DMS153 treated with DMSO at 0.1 percent for 48 hours (cell line): ENCODE results near the gene NRP2.
A peak's percentile ranks its signal among the peaks of the same experiment; 100 is the strongest.

Experiments used
- DNase-seq: peaks from one replicate; lab custom pipeline; 2025; ENCODE audit not compliant: unreplicated experiment; lab: John Stamatoyannopoulos, UW

Gene NRP2

DNA sequence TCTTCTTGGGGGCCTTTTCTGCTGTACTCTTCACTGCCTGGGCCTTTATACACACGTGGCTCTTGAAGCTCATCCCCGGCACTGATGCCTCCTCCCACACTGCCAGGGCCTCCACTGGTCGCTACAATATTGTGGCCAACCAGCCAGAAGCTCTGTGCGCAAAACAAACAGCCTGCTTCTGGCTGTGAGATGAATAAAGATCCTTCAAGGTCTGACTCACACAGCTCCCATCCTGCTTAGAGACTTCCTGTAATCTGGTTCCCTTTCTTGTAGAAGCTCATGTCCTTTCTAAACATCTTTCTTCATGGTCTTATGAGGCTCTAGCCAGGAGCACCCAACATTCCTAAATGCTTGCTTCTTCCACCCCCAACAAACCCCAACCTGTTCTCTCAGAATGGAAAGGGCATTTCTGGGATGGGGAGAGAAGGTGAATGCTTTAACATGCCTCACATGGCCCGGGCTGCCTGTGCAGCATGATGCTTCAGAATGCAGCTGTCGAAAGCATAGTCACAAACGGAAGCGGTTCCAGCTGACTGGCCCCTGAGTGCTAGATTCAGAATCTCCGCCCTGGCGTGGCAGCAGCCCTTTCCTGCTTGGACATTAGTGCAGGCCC is 24.6 kb downstream of the NRP2 start:
- DNase-seq: peak; percentile 52

DNA sequence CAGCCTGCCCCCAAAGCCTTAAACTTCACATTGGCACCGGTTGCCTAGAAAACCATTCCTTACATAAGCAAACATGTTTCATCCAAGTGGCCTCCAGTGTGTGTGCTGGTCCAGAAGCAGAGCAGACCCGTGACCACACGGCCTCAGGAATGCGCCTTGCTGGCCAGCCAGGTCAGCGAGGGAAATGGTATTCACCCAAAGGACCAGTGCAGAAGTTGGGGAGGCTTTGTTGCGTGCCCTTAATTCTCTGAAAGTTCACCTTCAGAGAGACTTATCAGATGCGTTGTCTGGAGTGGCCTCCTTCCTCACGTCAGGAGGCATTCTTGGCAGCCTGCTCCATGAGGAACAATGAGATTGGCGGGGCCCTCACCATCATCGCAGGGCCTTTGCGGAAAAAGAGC is 25.9 kb downstream of the NRP2 start:
- DNase-seq: no peak

DNA sequence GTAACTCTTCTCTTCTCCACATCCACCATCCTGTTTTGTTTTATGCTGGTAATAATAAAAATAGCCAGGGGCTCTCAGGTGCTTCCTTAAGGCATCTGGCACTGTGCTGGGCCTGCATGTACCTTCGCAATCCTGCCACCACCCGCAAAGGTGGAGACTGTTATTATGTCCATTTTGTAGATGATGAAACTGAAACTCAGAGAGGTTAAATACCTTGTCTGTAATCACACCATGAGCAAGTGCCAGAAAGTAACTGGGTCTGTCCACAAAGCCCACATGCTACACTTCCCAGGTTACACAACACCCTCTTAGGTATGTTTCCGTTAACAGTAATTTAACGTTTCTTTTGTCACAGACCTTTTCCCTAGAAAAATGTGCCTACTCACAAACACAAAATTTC is 27.0 kb downstream of the NRP2 start:
- no peak for DNase-seq

DNA sequence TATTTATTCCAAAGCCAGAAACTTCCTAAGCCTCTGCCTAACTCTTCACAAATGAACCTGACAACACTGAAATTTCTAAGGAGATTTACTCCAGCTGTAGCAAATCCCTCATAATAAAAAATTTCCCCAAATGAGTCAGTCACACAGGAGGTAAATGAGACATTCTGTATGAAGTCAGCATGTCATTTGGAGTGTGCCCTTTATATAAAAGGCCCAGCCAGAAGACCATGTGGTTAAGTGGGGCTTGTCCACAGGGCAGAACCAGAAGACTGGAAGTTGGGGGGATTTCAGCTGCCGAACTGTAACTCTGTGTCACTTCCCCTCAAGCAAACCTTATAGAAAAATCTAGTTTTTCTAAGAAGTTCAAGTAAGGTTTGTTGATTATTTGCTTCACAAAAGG is 30.2 kb downstream of the NRP2 start:
- DNase-seq: no peak

DNA sequence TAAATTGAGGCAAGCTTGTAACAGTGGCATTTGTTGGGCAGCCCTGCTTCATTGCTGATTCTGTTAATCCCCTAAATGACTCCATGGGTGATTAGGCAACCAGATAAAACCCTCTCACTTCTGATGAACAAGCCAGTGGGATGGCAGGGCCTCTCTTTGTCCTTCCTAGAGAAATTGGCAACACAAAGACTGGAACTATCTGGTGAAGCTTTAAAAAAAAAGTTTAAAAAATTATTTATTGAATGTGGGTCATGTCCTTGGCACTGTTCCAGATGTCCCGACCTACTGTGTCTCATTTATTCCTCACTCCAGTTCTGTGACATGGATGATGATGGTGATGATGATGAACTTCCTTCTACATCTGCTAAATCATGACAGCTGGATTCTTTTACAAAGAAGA is 30.8 kb downstream of the NRP2 start:
- no peak for DNase-seq

DNA sequence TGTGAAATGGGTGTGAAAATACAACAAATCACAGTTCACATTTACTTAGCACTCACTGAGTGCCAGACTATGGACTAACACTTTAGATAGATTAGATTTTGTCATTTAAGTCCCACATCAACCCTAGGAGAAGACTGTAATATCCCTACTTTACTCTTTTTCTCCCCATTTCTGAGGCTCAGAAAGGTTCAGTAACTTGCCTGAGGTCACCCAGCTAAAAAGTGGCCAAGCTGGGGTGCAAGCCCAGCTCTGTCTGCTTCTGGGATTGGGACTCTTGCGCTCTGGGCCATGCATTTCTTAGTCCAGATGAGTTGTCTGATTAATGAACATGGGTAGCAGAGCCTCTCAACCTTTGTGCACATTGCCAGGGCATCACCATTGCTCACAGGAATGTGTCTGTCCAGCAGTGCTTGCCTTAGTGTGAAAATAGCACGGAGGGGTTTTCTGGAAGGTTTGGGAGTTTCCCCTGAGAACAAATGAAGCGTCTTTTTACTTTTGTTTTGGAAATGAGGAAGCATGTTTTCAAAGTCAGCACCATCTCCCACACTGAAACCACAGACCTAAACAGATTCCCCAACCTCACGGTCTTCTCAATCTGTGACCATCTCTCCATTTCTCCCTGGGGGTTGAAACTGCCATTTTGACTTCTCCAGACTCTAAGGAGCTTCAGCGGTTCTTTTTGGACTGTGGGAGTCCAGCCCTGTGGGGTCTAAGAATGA is 31.9 kb downstream of the NRP2 start:
- no peak for DNase-seq

DNA sequence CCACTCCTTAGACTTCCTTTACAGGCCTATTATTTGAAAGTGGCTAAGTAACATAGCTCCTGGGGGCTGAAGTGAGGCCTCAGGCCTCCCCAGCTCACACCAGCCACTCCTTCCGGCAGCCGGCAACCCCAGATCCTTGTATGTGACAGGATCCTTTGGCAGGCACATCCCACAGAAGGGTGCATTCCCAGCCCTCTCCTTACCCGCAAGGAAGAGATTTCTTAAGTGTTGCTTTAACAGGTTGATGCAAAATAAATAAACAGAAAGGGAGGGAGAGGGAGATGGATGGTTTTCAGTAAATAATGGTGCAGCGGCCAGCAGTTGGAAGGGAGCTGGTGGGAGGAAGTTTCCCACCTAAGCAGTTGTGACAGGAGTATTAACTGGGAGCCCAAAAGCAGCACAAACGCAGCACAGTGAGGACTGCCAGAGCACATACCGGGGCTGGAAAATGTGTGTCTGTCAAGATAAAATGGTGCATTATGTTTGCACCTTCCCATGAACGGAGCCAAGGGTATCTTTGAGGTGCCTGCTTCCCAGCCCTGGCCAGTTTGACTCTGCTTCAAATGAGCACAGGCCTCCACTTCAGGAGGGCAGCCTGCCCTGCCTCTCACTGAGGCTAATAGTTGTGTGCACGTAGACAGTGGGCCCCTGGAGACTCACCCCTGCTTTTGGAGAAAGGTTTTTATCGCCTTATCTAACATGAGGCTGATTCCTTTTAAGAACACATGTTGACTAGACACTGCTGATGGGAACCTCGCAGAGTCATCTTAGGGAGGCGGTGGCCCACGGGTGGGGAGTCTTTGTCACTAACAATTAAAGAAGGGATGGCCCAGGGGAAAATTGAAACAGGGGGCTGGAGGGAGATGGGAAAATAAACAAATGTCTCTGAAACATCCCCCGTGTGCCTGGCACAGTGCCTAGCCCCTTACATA is 32.8 kb downstream of the NRP2 start:
- DNase-seq: no peak

DNA sequence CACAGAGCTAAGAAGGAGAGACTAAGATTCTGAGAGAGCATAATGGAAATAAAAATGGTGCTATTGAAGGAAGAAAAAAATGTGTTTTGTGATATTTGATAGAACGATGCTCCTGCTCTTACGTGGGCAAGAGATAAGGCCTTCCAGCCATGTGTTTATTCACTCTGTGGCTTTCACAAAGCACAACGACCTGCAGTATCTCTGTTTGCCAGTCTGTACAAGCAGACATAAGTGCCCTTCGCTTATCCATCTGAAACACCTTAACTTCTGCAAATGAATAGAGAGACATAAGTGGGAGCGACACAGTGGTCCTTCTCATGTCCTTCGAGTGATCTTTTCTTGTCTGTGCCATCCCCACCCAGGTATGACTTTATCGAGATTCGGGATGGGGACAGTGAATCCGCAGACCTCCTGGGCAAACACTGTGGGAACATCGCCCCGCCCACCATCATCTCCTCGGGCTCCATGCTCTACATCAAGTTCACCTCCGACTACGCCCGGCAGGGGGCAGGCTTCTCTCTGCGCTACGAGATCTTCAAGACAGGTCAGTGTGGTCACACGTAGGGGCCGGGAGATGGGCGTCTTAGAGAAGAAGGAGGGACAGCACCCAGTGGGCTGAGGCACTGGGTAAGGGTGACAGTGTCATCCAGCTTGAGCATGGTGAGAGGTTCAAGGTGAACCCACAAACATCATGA is 33.7 kb downstream of the NRP2 start:
- DNase-seq: no peak

DNA sequence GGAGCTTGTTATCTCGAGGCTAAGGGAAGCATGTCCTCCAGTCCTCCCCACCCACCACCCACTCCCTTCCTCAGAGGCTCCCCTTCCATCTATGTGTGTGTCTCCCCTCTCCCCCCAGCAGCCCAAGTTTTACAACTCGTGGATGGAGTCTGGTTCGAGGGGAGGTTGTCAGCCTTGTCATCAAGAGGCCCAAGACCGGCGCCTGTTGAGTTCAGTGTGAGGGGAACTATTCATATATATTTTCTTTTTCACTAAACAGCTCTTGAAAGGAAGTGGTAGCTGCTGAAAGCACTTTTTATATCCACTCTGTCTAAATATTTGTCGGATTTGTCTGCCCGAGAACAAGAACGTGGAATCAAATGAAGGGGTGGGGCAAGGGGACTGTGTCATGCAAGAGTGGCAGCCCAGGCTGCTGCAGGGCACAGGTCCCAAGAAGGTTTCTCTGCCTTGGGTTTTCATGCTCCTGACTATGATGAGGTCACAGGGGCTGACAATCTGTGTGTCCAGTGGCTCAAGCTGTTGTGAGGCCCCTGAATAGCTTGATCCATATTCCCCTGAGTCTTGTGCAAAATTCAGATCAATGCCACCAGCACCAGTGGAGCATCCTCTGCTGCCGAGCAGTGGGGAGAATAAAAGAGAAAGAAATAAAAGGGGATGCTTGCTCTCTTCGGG is 35.0 kb downstream of the NRP2 start:
- DNase-seq: no peak

DNA sequence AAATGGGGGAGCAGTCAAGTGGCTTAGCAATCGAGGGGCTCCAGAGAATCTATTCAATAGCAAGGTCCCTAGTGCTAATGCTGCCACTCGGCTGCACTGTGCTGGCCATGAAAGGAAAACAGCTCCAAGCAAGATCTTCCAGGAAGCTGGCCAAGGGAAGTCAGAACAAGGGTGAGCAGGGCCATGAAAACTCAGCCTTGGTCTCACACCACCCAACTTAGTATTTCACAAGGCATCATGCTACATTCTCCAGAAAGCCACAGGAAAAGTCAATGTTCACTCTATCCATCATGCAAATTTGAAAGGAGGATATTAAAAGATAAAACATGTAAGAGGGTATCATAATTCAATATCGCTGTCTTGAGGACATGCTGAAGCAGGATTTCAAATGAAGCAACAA is 35.7 kb downstream of the NRP2 start:
- no peak for DNase-seq

DNA sequence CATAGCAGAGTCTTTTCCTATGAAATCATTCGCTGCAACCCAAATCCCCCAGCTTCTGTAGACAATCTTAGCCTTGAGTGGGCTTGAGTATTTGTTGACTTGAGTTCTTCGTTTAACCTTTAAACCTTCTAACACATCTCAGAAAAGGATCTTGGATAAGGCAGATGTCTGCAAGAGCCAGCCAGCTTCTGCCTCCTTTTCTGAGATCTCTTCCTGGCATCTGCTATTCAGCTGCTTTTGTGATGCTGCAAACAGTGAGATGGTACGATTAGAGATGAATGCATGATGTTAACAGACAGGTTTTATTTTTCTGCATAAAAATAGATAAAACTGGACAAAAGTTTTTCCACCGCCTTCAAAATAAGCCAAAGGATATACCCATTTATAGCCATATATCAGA is 37.5 kb downstream of the NRP2 start:
- DNase-seq: no peak

DNA sequence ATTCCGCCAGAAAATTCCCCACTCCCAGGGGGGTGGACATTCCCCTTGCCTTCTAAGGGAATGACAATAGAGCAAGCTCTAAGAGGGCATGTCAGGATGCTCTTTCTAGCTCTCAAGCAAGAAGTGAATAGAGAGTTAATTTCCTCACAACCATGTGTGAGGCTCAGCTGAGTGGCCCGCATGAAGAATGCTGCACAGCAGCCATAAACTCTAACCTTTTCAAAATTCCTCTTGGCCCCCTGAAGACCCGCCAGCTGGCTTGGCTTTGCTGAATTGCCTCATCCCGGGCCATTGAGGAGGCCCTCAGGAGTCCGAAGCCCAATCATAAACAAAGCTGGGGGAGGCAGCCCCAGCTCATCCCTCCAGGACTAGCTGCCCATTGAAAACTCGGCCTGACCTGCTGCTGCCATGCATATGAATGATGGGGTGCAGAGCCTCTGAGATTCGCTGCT is 38.2 kb downstream of the NRP2 start:
- no peak for DNase-seq

DNA sequence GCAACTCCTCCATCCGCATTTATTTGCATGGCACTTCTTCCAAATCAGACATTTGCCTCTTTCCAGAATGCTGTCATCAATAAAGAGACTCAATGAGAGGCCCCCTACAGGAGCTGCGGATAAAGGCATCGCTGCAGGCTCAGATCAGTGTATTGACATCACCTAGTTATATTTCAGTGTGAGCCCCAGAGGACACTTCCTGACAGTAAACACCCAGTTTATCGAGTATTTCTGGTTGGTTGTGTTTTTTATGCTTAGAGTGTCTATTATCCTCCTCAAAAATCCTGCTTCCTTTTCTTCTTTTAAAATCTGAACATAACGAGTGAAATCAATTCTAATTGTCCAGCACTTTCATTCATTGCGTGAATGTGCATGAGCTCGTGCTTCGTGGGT is 38.8 kb downstream of the NRP2 start:
- DNase-seq: no peak

DNA sequence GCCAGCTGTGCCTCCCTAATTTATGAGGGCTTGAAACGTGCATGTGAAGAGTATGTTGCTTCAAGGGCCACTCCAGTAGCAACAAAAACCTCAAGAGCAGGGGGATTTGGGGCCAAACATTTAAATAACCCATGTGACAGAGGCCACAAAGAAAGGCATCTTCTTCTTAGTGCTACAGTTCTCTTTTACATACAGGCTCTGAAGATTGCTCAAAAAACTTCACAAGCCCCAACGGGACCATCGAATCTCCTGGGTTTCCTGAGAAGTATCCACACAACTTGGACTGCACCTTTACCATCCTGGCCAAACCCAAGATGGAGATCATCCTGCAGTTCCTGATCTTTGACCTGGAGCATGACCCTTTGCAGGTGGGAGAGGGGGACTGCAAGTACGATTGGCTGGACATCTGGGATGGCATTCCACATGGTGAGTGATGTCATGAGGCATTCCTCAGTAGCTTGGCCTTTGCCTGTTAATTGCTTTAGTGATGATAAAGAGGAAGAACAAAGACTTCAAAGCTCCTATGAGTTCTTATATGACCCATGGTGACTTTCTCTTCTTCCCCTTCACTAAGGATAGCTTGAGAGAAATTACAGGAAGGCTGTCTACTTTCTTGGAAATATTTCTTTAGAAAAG is 40.1 kb downstream of the NRP2 start:
- no peak for DNase-seq

DNA sequence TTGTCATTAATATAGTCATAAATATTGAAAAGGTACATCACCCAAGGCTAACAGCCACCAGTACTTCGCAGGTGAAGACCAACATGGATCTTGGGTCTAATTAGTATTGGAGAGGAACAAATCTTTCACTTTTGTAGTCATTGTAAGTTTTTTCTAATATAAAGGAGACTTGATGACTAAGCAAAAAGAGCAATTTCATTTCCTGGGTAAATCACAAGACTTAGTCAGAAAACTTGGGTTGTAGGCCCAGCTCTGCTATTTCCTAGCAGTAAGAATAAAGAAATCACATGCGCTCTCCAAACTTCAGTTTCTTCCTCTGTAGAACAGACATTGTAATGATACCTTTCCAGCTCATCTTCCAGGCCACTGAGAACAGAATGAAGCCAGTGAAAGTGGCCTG is 40.9 kb downstream of the NRP2 start:
- DNase-seq: no peak

DNA sequence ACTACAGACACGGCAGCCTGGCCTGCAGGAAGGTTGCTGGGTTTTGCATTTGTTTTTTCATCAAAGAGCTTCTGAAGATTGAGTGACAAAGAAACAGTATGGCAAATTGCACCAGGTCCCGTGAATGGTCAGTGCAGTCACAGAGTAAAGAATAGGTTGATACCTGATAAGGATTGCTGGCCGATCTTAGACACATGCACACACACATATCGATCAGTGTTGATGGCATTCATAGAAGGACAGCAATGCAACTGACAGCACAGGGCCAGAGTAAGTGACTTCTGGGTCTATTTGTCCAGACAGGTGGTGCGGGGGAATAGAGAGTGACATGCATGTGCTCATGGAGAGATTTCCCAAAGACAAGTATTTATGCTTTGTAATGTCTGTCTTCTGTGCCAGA is 42.8 kb downstream of the NRP2 start:
- no peak for DNase-seq

DNA sequence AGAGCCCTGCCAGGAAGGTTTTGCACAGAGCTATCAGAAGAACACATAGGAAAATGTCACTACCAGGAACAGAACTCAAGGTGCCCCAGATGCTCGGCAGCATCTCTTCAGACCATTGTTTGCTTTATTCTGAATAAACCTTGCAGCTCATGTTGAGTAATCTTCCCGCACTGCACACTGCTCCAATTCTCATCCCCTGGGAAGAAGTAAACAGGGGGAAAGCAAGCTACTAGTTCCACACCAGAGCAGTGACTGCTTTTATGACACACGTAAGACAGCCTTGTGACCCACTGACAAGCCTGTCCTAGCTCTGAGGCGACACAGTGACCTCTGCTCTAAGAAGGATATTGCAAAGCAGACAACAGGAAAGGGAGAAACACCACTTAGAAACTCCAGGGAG is 44.2 kb downstream of the NRP2 start:
- DNase-seq: no peak

DNA sequence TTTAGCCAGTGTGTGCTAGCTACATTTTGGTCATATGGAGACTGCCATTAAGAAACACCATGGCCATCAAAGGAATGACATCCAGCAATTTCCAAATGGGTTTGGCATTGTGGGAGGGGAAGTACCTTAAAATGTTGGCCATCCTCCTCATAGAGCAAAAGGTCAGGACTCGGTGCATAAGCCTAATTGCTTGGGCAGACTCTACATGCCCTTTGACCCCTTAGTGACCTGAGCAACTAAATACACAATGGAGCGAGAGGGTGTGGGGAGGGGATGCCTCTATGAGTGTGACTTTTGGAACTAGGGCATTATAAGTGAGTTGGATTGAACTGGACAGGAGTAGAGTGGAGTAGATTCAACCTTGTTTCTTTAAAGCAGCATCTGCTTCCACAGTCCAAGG is 44.9 kb downstream of the NRP2 start:
- DNase-seq: no peak

DNA sequence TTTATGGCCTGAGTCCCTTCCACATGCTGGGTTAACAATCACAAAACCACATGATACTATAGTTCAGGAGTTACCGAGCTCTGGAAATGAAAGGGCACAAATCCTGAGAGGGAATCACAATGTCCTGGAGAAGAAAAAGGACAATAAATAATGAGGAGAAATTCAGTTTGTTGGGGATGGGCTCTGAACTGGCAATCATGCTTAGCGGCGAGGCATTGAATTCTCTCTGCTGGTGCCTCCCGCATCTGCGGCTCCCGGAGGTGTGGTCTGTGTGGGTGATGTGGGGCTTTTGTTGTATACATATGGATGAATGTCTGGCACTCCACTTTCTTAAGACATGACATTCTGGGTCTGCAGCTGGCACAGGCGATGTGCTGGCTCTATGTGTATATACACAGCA is 46.1 kb downstream of the NRP2 start:
- DNase-seq: no peak

DNA sequence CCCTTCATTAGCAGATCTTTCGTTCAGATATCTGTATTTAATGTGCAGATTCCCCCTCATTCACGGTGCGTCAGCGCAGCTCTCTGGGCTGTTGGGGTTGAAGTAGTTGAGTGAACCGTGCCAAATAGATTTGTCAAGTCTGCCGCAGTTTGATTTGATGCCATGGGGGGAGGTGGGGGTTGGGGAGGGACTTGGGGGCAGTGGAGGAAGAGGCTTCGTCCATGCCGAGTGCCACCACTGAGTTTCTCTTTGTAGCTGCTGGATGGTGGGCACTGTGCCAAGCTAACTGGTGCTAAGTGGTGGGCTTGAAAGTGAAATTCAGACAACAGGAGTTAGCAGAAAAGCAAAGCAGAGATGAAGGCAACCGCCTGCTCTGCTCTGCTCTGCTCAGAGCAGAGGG is 47.9 kb downstream of the NRP2 start:
- DNase-seq: no peak
